K562 treated with DMSO at 1 percent for 4 hours (cell line): ENCODE measurements around the gene KLC3. TPM values are rescaled to one million over a fixed set of nuclear protein-coding genes. Genes with fewer than 3 reads are reported as not detected.

Experiments used
- total RNA-seq: library from RNA; unstranded; fragments of 300-600 nt; gene quantifications from 2 replicates; pipeline ENCODE4 v1.2.3, GENCODE V29; 2022; ENCODE audit not compliant: insufficient read depth

Gene KLC3
- total RNA-seq, result 2.4 and 4.9 TPM in 2 replicates

GRCh38 chr19:45340232-45340898 is at the start of gene KLC3:
TSS of gene KLC3 (plus strand) at chr19:45340750. CDS start at chr19:45345542, 4,792 bp downstream.

GRCh38 chr19:45322744-45323281 is 17.7 kb upstream of the KLC3 start, which contains the start of gene CKM:
TSS of gene CKM (minus strand) at chr19:45322875. CDS start at chr19:45319713, 3,162 bp downstream.

GRCh38 chr19:45370410-45371204 is 30.1 kb downstream of the KLC3 start, which contains the start of gene ERCC2:
TSS of gene ERCC2 (minus strand) at chr19:45370573. CDS start at chr19:45370540, 33 bp downstream.

Other genes with a start within 250 kb of the KLC3 start
- 16.9 and 23.6 TPM in 2 replicates for gene PPP1R37, start 247.6 kb upstream of the KLC3 start, total RNA-seq
- 0.17 TPM in 1 of 2 replicates, not detected in the other for gene NKPD1, start 179.8 kb upstream of the KLC3 start, total RNA-seq
- 92.2 and 94.5 TPM in 2 replicates for gene TRAPPC6A, start 162.5 kb upstream of the KLC3 start, total RNA-seq
- gene BLOC1S3, start 162.0 kb upstream of the KLC3 start, total RNA-seq, result 20.1 and 28.6 TPM in 2 replicates
- gene EXOC3L2, start 95.3 kb upstream of the KLC3 start, total RNA-seq, result 10.5 and 12.9 TPM in 2 replicates
- 20.2 and 23.1 TPM in 2 replicates for gene MARK4, start 89.5 kb upstream of the KLC3 start, total RNA-seq
- gene CKM, start 17.9 kb upstream of the KLC3 start, total RNA-seq, result not detected in 2 replicates
- 26.3 and 27.2 TPM in 2 replicates for gene ERCC2, start 29.8 kb downstream of the KLC3 start, total RNA-seq
- 15.9 and 26.6 TPM in 2 replicates for gene PPP1R13L, start 64.3 kb downstream of the KLC3 start, total RNA-seq
- 2.8 and 2.9 TPM in 2 replicates for gene POLR1G, start 65.9 kb downstream of the KLC3 start, total RNA-seq
- gene ERCC1, start 83.2 kb downstream of the KLC3 start, total RNA-seq, result 53.4 and 72.7 TPM in 2 replicates
- 1.0 and 2.9 TPM in 2 replicates for gene FOSB, start 127.2 kb downstream of the KLC3 start, total RNA-seq
- gene RTN2, start 156.3 kb downstream of the KLC3 start, total RNA-seq, result 56.5 and 60.3 TPM in 2 replicates
- 12.6 and 14.2 TPM in 2 replicates for gene PPM1N, start 157.7 kb downstream of the KLC3 start, total RNA-seq
- gene VASP, start 166.7 kb downstream of the KLC3 start, total RNA-seq, result 91.0 and 99.4 TPM in 2 replicates
- gene OPA3, start 244.1 kb downstream of the KLC3 start, total RNA-seq, result 5.3 and 15.5 TPM in 2 replicates